NCI-H69 (cell line): ENCODE data around the gene ZNF26.
"Not testable (repeated sequence)": the region's sequence is repeated elsewhere in the genome, so short reads cannot be mapped to it uniquely, and the experiment has no call there.

Experiments
- DNase-seq: peaks from one replicate; lab custom pipeline; 2025; lab: John Stamatoyannopoulos, UW

ZNF26 gene

DNA sequence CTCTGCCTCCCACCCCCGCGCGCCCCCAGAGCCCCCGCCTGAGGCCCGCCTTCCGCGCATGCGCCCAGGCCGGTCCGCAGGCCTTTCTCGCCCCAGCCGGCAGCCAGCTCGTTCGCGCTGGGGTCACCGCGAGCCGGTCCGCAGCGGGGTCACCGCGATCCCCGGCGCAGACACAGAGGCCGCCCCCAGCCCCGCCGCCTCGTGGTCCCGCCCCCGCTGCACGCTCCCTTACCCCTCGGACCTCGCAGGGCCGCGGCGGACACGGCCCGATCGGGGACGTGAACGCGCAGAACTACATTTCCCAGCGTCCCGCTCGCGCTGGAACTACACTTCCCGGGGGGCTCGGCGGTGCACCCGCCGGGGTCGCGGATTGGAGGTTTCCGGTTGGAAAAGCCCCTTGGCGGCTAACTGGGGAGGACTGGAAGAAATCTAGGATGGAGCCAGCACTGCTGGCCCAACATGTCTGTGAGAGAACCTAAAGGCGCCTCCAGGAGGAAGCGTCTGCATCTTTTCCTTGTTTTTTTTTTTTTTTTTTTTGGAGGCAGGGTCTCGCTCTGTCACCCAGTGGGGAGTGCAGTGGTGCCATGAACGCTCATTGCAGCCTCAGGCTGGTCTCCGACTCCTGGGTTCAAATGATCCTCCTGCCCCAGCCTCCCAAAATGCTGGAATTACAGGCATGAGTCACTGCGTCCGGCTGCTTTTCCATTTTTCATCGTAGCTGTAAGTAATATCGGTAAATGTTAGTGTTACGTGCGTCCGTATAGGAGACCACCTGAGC is 30.0 kb upstream of the ZNF26 start, which contains the start of gene ZNF605:
Gene ZNF605, minus strand, starts transcription at position 296 of the 778 bp plus-strand sequence. CDS start 10,671 bp downstream, outside the sequence.
- DNase-seq = peak; percentile 93

DNA sequence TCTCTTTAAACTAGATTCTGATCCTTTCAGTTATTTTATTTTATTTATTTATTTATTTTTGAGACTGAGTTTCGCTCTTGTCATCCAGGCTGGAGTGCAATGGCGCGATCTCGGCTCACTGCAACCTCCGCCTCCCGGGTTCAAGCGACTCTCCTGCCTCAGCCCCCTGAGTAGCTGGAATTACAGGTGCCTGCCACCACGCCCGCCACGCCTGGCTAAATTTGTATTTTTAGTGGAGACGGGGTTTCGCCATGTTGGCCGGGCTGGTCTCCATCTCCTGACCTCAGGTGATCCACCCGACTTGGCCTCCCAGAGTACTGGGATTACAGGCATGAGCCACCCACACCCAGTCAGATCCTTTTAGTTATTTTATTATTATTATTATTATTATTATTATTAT is 24.4 kb upstream of the ZNF26 start:
- not testable (repeated sequence) for DNase-seq

DNA sequence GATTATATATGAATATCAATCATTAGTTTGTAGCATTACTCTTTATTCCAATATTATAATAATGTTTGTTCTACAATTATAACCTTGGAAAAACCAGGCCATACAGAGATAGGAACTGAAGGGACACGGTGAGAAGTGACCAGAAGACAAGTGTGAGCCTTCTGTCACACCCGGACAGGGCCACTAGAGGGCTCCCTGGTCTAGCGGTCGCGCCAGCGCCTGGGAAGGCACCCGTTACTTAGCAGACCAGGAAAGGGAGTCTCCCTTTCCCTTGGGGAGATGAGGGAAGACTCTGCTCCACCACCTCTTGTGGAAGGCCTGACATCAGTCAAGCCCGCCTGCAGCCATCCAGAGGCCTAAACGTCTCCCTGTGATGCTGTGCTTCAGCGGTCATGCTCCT is 22.2 kb upstream of the ZNF26 start:
- peak; percentile 7 for DNase-seq

DNA sequence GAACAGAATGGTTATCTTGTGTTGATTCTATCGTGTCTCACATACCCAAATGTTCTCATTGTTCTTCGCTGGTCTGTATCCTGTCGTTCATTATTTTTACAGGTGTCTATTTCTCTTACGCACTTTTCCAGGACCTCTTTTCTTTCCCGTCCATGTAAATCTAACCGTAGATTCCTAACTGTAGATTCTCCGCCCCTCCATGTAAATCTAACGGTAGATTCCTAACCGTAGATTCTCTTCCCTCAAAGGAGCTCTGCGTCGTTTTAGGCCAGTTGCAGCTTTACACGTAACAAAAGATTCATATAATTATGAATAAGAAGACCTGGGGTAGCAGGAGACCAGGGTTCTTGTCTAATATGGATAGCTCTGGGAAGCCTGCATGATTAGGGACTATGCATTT is 20.4 kb upstream of the ZNF26 start:
- DNase-seq = no peak

DNA sequence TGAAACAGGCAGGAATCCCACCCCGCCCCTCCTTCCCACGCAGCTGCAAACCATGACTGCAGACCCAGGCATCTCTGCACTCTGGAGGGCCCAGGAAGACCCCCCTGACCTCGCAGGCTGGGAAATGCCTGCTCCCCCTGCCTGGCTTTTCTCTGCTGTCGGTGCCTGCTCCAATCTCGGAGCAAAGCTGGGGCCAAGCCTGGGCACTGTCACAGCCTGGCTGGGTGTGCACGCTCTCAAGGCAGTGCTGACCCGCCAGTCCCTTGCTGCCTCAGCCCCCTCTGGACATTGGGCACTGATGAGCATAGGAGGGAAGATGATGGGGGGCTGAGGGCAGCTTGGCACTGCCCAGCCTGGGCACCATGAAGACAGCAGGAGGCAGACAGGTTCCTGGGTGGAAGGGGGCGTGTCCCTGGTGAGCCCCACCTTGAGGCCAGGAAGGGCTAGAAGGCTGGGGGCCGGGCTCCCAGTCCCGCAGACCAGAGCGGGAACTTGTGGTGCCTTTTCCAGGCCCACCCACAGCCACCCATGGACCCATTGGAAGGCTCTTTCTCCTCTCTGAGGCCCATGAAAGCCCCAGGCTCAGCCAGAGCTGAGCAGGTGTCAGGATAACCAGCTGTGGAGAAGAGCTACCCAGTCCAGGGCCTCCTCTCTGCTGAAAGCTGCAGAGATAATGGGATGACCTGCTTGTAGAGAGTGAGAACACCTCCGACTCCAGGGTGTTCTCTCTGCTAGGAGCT is 19.3 kb upstream of the ZNF26 start:
- DNase-seq = no peak

DNA sequence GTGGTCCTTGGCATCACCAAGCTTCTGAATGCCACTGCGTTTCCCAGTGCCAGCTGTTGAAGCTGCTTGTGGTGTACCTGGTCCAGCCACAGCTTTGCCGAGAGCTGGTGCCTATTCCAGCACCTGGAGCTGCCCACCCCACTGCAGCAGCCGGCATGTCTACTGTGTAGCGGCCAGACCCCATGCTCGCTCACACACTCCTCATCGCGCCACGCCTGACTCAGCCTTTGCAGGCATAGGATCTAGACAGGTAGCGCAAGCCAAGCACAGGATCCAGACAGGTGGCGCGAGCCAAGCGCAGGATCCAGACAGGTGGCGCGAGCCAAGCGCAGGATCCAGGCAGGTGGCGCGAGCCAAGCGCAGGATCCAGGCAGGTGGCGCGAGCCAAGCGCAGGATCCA is 18.4 kb upstream of the ZNF26 start:
- DNase-seq = no peak

DNA sequence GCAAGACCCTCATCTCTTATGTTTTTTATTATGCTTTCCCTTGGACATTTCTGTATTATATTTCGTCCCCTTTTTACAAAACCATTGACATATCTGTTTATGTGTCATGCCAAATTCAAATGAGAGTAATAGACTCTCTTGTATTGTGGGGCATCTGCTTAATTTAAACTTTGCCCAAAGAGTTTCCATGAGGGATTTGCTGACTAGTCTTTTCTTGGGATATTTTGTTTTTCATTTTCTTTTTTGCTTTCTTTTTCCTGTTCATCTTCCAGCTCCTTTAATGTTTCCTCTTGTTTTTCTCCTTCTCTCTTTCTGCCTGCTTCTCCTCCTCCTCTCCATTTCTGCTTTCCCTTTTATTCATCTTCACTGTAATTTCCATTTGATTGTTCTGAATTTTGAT is 13.8 kb upstream of the ZNF26 start:
- DNase-seq = no peak

DNA sequence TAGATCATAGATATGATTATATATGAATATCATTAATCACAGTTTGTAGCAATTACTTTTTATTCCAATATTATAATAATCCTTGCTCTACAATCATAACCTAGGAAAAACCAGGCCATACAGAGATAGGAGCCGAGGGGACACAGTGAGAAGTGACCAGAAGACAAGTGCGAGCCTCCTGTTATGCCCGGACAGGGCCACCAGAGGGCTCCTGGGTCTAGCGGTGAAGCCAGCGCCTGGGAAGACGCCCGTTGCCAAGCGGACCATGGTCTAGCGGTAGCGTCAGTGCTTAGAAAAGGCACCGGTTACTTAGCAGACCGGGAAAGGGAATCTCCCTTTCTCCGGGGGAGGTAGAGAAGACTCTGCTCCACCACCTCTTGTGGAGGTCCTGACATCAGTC is 9.3 kb upstream of the ZNF26 start:
- DNase-seq = peak; percentile 33

DNA sequence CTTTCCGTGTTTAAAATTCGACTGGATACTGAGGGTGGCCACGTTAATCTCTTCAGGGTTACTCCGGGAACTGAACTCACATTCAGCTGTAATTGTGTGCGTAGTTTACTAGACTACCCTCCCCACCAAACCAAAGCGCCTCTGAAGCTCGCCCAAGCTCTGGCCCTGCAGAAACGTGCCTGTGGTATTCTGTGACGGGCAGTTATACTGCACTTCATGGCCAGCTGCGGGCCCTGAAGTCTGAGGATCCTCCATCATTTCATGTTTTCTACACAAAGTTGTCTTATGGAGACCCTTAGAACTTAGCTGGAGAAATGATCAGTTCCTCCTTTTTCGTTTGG is 688 bp downstream of the ZNF26 start:
- DNase-seq = peak; percentile 44

DNA sequence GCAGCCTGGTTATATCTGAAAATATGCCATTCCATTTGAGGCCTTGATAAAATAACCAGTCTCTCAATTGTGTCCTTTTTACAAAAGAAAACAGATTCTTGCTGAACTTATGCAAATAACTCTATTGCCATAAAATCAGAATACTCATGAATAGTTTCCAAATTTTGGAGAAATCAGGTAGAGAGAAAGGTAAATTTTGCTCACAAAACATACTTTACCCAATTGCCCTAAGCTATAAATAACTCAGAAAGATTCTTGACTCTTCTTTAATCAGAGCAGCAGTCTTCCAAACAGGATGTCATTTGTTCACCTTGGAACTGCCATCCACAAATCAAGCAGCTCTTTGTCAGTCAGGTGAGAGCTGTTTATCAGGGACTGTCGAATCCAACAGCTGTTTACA is 12.6 kb downstream of the ZNF26 start:
- peak; percentile 11 for DNase-seq

DNA sequence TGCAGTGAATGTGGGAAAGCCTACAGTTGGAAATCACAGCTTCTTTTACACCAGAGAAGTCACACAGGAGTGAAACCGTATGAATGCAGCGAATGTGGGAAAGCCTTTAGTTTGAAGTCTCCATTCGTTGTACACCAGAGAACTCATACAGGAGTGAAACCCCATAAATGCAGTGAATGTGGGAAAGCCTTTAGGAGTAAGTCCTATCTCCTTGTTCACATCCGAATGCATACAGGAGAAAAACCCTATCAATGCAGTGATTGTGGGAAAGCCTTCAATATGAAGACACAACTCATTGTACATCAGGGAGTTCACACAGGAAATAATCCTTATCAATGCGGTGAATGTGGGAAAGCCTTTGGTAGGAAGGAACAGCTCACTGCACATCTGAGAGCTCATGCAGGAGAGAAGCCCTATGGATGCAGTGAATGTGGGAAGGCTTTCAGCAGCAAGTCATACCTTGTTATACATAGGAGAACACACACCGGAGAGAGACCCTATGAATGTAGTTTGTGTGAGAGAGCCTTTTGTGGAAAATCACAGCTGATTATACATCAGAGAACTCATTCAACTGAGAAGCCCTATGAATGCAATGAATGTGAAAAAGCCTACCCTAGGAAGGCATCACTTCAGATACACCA is 24.6 kb downstream of the ZNF26 start:
- DNase-seq = no peak

DNA sequence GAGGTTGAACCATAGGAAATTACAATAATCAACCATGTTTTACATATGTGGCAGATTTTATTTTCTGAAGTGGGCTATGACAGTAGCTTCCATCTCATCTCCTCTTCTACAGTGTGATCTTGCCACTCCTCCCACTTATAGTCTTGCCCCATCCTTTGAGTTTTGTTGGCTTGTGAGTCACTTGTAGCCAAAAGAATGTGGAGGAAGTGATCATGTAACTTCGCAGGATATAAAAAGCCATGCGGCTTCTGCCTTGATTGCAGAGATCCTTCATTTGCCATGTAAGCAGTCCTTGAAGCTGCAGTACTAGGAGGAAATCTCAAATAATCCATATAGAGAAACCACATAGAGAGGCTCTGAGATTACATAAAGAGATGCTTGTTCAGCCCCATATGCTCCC is 37.4 kb downstream of the ZNF26 start:
- DNase-seq = no peak

DNA sequence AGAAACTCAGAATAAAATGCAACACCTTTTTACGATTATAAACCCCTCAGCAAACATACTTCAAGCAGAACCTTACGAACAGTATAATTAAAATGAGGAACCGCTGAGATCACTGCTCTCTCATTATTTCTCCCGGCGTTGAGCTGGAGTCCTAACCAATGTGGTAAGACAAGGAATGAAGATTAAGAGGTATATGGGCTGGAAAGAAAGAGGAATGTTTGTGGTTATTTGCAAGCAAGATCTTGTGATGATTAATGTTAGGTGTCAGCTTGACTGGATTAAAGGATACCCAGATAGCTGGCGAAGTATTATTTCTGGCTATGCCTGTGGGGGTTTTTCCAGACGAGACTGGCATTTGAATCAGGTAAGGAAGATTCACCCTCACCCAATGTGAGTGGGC is 40.8 kb downstream of the ZNF26 start:
- no peak for DNase-seq

DNA sequence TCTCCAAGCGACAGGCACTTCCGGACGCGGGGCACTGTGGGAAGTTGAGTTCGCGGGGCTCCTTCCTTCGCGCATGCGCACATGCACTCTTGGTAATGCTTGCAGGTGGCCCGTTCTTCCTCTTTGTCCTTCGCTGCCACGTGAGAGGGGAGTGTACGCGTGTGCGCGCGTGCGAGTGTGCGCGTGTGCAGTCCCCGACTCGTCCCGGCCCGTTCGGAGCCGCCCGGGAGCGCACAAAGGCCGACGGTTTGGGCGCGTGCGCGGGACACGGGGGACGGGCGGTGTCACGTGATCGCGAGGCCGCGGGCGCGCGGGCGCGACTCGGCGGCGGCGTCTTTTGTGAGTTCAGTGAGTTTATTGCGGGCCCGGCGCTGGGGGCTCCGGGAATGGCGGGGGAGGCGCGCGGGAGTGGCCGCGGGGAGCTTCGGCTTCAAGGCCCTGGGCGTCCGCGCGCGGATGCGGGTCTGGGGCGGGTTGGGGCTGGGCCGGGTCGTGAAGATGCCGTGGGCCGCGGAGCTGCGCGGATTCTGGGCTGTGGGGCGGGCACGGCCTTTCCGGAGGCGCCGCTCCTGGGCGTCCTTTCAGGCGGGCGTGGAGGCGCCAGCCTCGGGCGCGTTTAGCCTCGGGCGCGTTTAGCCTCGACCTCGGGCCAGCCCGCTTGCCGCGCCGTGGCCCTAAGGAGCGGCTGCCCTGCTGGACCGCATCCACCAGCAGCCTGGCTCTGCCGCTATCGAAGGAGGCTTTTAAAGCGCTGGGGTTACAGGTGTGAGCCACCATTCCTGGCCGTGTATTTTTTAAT is 51.2 kb downstream of the ZNF26 start, which contains the start of gene ZNF84:
Gene ZNF84, plus strand, starts transcription at position 303 of the 799 bp plus-strand sequence. CDS start 3,959 bp downstream, outside the sequence.
- peak; percentile 99 for DNase-seq

DNA sequence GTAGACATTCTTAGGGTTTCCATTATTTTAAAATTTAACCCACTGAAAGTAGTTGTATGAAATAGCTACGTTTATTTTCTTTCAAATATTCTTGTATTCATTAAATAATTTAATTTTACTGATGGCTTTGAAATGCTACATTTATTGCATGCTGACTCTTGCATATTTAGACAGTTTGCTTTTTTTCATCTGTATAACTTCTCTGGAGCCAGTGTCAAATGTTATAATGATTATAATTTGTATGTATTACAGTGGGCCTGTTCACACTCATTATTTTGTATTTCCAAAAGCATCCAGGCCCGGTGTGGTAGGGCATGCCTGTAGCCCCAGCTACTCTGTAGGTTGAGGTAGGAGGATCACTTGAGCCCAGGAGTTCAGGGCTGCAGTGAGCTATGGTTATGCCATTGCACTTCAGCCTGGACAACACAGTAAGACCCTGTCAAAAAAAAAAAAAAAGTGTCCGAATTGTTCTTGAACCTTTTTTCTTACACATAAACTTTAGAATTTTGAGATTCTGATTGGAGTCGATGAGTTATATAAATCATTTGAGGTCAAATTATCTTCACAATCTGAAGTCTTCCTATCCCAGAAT is 52.0 kb downstream of the ZNF26 start:
- peak; percentile 6 for DNase-seq

DNA sequence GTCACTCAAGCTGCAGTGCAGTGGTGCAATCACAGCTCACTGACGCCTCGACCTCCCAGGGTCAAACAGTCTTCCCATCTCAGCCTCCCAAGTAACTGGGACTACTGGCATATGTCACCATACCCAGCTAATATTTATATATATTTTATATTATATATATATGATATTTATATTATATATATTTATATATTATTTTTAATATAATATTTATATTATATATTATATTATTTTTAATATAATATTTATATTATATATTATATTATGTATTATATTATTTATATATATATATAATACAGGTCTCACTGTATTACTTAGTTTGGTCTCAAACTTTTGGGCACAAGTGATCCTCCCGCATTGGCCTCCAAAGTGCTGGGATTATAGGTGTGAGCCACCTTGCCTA is 60.5 kb downstream of the ZNF26 start:
- no peak for DNase-seq

DNA sequence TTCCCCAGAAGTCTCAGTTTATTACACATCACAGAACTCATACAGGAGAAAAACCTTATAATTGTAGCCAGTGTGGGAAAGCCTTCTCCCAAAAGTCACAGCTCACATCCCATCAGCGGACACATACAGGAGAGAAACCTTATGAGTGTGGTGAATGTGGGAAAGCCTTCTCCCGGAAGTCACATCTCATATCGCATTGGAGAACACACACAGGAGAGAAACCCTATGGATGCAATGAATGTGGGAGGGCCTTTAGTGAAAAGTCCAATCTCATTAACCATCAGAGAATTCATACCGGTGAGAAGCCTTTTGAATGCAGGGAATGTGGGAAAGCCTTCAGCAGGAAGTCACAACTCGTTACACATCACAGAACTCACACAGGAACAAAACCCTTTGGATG is 71.3 kb downstream of the ZNF26 start:
- no peak for DNase-seq

DNA sequence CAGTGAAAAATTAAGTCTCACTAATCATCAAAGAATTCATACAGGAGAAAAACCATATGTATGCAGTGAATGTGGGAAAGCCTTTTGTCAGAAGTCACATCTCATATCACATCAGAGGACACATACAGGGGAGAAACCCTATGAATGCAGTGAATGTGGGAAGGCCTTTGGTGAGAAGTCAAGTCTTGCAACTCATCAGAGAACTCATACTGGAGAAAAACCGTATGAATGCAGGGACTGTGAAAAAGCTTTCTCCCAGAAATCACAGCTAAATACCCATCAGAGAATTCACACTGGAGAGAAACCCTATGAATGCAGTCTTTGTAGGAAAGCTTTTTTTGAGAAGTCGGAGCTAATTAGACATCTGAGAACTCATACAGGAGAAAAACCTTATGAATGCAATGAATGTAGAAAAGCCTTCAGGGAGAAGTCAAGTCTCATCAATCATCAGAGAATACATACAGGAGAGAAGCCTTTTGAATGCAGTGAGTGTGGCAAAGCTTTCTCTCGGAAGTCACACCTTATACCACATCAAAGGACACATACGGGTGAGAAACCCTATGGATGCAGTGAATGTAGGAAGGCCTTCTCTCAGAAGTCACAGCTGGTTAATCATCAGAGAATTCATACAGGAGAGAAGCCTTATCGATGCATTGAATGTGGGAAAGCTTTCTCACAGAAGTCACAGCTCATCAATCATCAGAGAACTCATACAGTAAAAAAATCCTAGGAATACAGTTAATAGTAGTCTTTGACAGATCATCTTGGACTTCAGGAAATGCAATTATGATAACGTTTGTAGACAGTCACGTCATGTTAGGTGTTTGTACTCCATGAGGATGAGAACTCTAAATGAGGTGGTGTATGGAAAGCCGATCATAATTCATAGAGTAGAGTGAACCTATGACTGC is 72.3 kb downstream of the ZNF26 start:
- peak; percentile 31 for DNase-seq

DNA sequence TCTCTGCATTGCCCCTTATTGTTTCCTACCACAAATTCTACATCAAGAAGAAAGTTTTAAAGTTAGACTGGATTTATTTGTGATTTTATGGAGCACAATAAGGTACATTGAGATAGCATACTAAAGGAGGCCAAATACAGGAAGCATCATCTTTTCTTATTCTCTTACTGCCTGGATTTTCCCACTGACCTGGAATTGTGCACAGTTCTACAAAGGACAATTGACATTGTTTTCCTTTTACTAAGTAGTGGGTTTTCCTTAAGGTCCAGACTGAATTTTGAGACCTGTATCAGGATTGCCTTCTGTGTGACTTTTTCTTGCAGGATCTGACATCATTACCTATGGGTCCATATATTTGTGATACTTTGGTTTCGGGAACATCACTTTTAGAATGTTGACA is 75.8 kb downstream of the ZNF26 start:
- no peak for DNase-seq

DNA sequence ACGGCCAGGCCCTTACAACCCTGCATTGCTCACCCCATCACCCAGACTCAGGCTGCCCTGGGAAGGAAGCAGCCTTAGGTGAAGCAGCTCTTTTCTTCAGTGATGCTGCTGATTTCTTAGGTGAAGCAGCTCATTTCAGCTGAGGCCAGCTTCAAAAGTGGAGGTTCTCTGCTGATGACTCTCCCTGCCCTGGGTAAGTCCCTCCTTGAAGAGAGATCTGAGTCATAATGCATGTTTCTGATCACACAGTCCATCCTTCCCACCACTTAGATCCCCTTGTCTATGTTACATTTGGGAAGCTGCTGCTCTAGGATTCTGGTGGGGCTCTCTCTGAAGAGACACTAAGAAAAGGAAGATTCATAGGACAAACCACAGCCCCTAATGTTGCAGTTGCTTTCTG is 77.4 kb downstream of the ZNF26 start:
- no peak for DNase-seq

DNA sequence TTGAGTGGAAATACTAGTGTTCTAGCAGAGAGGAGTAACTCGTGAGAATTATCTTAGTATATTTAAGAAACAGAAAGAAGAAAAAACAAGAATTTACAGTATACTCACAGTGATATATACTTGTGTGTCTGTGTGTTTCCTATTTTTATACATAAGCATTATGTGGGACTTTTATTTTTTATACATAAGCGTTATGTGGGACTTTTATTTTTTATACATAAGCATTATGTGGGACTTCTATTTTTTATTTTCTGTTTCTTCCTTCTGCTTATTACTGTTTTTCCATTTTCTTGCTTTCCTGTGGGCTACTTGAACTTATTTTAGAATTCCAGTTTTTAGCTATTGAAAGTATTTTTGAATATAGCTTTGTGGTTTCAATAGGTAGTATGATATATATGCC is 87.7 kb downstream of the ZNF26 start:
- no peak for DNase-seq
